ENCODE results near the gene REN.

Gene REN

DNA sequence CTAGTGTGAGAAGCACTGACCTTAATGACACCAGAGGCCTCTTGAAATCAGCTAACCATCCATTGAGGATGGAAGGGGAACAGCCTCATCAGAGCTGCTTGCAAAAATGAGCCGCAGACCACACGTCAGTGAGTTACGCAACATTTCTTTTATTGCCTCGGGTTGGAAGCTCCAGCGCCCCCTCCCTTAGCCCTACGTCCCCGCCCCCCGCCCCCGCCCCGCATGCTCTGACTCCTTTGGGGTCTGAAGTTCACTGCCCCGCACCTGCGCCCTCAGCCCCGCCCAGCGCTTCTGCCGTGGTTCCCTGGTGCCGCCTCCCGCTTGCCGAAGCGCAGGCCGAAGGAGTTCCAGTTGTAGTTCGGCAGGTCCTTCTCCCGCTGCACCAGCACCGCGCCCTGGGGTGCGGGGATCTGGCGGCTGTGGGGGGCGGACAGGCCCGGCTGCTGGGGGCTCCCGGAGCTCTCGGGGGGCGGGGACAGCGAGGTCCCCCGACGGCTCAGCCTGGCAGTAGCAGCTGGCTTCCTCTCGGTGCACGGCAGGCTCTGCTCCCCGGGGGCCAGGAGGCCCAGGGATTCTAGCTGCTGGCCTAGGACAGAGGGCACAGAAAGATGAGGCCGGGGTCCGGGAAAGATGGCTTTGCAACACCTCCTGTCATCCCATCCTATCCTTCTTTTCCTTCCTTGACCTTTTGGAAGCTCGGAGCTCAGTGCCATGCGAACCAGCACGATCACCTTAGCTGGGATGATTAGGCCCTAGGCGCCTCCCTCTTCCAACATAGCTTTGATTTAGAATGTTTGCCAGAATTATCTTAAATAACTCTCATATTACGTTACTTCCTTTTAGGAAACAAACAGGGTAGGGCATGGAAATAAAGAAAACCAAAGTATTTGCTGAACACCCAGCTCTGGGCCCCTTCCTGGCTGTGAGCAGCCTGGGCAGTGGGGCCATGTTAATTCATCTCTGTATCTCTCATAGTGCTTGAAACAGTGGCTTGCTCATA is 24.4 kb upstream of the REN start:
- peak; percentile 71 for DNase-seq

DNA sequence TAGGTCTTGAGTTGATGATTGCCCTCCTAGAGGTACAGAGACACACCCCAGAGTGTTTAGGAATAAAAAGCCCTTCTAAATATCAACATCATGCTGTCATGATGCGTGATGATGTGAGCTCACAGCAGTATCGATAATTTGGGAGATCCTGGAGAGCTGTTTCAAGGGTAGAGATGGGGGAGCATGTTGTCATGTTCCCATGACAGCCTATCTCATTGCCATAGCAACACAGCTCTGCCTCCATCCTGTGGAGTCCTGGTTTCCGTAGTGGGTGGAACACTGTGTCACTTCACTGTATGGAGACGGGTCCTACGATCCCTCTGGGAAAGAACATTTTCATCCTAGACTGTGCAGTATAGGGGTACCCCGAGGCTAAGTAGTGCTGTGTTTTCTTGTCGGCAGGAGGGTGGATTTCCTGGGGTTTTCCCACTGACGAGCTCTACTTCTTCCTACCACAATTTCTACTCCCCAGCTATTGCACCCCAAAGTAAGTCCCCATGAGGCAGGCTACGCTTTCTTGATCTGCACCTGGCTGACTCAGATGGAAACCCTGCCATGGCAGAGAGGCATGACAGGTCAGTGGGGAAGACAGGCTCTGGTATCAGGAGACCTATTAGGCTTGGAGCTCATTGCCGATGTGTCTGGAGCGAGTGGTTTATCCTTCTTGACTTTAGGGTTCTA is 23.0 kb upstream of the REN start:
- DNase-seq, result no peak

DNA sequence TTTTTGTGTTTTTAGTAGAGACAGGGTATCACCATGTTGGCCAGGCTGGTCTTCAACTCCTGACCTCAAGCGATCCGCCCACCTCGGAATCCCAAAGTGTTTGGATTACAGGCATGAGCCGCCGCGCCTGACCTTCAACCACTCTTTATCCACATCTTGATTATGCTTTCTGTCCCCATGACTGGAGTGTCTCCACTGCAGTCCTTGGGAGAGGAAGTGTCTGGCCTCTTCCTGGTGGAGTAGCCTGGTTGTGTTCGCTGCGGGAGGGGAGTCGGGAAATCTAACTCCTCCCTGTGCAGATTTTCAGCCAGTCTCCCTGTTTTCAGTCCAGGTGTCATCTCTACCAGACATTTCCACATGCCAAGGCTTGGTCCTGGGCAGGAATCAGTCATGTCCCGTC is 20.5 kb upstream of the REN start:
- no peak for DNase-seq

DNA sequence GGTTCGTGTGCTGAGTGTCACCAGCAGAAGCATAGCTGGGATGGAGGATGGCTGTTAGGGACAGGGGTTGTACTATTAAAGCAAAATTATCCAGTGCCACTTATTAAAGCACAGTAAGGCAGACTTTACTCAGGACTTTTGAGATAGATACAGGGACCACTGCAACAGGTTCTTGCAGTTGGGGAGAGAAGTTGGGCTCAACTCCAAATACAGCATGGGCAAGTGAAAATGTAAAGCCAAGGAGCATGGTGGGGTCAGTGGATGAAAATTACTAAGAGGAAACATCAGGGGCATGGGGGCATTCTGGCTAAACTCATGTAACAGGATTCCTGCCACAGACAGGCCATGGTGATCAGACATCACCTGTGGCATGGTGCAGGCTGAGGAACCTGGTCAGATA is 15.0 kb upstream of the REN start:
- no peak for DNase-seq

DNA sequence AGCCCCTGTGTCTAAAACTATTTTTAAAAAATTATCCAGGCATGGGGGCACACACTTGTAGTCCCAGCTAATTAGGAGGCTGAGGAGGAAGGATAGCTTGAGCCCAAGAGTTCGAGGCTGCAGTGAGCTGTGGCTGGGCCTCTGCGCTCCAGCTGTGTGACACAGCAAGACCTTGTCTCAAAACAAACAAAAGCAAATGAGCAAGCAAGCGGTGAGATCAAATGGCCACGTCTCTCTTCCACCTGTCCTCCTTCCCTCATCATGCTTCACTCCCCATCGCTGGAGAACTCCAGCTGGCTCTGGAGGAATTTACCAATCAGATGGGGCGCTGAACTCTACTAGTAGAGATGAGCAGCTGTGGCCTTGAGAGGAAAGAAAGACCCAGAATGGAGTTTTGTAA is 14.0 kb upstream of the REN start:
- DNase-seq, result no peak

DNA sequence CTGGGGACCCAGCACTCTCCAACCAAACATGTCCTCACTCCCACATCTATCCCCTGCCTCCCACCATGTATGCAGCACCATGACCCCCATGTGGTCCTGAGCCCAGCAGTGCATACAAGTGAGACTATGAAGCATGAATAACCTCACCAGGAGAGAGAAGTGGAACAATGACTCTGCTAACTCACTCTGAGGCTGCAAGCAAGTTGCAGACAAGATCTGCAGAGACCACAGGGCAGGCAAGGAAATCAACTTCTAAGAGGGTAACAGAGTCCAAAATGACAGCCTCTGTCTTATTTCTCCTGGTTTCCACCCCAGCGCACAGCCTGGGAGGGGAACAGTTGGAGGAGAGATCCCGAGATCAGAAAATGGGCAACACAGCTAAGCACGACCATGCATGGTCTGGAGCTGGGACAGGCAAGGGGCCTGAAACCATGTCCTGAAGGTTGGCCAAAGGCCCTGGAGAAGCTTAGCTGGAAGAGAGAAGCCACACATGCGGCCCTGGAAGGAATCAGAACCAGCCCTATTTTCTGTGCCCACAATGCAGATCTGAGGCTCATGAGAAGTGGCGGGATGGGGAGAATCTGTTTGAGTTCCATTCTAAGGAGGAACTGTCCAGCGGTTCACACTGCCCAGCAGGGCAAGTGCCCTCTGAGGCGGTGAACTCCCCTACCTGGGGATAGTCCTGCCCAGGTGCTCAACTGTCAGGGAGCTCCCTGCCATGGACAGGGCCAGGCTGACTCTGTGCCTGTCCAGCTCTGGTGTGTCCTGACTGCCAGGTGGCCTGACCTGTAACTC is 12.5 kb upstream of the REN start:
- DNase-seq, result no peak

DNA sequence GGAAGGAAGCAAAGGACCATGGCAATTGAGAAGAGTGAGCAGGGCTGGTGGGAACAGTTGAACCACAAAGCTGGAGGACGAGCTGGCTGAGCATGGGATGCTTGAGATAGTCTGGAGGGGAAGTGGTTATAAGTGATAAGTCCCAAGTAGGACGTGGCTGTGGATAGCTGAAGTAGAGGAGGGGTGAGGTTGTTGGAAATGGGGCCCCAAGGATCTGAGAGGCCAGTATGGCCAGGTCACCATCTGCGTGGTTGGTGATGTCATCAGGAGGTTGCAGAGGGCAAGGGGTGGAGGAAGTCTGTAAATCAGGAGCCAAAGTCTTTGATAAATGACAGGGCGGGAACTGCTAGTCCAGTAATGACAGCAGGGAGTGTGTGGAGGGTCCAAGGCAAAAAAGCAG is 11.0 kb upstream of the REN start:
- DNase-seq, result no peak

DNA sequence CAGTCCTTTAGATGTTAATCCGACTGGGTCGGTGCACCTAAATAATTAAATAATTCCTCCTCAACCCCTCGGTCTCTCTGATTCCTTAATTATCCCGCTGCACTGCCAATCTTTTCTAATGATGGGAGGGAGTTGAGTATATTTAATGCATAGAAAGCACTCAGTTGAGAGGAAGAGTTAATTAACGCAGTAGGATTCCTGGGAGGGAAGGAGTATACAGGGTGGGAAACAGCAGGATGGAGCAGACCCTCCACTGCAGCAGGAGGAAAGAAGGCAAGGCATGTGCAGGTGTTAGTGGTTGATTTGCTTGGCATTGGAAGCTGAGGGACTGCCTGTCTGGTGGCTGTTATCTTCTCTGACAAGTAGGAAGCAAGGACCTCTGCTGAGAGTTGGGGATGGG is 9.9 kb upstream of the REN start:
- no peak for DNase-seq

DNA sequence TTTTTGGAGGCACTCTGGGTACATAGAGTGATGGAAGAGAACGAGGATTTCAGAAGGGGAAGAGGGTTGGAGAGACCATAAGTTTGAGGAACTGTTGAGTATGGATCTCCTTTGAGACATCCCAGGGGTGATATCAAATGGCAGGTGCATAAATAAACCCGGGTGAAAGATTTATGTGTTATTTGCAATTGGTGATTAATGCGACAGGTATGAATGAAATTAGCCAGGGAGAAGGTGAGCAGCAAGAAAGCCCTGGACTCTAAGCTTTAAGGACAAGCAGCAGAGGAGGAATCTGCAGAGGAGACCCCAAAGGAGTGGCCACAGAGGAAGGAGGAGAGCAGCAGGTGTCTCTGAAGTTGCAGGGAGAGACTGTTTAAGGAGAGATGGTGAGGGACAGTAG is 8.8 kb upstream of the REN start:
- DNase-seq, result no peak

DNA sequence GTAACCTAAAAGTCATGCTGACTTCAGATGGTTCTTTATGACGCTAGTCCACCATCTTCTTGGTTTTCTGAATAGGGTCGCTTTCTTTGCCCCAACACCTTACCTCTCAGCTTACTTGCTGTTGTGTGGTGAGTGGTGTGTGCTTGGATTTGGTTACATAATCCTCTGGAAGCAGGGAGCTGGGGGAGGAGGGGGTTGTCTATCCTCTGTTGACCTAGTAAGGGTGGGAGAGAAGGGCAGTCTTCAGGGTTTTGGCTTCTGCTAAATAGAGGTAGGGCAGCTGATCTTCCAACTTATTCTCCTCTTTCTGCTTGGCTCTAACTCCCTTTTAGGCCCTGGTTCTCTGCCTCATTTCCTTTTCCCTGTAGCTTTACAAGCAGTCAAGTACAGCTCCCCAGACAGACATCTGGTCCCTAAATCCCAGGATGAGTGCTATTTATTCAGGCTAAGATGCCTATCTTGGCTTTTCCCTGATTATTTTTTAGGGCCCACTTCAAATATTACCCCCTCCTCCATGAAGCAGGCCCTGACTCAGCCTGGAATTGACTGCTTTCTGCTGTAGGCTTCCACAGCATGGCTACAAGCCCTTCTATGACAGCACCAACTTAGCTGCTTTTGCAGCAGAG is 6.4 kb upstream of the REN start:
- DNase-seq, result no peak

DNA sequence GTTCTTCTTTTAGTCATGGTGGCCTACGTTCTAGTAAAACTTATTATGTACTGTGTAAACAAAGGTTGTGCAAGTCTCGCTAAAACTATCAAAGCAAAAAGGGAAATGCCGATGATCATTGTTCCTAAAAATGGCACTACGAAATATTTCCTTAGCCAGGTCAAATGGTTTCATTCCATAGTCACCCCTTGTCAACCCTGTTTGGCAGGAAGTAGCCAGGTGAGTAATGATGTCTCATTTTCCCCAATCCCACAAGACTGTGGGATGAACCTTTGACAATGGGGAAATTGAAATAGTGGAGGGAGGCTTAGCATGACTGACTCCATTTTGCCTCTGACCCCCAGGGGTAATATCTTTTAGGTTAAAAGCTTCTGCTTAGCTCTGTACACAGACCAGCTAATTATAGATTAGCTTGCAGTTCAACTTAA is 5.6 kb upstream of the REN start:
- DNase-seq, result no peak

DNA sequence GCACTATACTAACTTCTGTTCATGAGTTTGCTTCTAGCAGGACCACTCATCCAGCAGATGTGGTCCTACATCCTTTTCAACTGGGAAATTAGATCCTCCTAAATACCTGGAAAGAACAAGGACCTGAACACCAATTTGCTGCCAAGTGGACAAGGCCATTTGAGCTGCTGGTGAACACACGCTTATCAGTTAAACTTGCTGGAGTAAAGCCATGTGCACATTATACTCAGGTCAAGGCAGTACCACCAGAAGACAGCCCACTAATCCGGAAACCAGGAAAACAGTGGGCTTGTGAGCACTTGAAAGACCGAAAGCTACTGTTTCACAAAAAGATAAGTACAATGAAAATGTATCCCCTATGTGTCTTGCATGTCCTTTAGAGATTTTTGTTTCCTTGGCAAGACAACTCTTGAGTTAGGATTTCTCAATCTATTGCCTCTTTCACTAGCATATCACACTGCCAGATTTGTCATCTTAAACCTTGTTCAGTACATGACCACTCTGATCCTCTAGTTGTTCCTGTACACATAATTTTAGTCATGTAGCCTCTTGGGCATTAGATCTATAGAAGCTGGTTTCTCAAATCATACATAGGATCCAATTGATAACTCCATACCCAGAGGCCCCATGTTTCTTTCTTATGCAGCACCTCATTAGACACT is 4.5 kb upstream of the REN start:
- DNase-seq, result no peak

DNA sequence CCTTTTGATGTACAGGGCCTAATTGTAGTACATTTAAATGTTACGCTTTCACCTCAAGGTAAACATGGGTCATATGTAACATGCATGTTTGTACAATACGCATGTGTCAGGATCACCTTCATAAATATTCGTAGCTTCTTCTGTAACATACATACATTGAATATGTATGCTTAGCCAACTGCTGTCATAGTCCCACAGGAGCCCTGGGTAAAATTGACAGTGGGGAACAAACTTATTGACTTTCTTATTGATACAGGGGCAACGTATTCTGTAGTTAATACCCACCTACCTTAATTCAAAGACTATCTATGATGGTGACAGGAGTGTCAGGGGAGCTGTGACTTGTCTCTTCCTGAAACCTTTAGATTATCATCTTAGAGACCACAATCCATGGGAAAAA is 3.7 kb upstream of the REN start:
- no peak for DNase-seq

DNA sequence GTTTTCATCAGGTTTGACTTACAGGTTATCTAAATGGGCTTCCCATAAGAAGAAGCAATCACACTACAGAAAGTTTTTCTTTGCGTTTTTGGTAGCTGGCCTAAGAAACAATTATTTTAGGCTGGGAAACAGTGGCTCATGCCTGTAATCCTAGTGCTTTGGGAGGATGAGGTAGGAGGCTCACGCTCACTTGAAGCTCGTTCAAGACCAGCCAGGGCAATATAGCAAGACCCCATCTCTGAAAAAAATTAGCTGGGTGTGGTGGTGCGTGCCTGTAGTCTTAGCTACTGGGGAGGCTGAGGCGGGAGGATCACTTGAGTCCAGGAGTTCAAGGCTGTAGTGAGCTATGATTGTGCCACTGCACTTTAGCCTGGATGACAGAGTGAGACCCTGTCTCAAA is 1.6 kb upstream of the REN start:
- no peak for DNase-seq

DNA sequence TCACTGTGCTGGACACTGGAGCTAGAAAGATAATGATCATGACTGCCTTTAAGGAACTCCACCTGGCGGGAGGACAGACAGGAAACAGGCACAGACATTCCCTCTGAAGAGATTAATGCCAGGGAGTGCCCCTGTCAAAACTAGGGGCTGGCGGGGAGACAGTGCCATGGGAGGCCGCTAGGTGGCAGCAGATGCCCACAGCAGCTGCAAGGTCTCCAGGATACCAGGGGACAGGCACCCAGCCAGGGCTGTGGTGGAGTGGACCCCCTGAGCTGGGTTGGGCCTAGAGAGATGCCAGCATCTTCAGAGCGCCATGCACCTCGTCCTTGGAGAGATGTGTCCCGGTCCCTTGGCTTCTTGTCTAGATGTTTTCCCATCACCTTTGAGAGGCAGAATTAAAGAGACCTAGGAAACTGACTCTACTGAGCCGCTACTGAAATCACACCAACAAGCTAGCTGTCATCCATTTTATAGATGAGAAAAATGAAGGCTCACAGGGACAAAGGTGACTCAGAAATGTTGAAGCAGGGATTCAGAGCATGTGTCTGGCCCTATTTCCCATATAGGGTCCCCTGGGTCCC is 3.6 kb downstream of the REN start:
- no peak for DNase-seq

DNA sequence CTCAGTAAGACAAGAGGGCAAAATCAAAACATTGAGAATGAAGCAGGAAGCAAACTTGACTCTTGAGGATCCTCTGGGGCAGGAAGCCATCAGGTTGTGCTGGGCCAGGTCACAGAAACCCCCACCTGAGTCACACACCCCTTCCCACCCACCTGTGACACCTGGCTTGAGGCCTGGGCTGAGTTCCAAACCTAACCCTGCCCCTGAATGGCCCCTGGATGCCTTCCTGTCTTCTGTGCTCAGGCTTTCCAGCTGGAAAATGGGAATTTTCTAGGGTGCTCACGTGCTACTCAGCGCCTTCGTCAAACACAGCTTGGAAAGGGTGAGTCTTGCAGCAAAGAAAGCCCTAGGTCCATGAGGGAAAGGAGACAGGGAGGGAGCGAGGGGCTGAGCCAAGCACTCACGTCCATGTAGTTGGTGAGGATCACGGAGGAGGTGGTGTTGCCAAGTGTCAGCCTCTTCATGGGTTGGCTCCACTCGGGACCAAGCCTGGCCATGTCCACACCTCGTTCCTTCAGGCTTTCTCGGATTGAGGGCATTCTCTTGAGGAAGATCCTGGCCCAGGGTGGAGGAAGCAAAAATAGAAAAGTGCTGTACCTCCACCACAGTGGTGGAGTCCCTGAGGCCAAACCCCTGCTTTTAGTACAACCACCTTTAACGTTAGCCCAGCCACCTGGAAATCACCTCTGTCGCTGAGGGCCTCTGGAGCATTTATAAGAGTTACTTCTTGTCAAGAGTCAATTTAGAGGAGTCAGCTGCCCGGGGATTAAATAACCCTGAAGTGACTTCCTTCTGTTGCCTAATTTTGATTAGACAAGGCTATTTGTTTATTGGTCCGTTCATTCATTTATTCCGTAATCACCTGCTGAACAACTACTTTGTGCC is 4.3 kb downstream of the REN start:
- no peak for DNase-seq

DNA sequence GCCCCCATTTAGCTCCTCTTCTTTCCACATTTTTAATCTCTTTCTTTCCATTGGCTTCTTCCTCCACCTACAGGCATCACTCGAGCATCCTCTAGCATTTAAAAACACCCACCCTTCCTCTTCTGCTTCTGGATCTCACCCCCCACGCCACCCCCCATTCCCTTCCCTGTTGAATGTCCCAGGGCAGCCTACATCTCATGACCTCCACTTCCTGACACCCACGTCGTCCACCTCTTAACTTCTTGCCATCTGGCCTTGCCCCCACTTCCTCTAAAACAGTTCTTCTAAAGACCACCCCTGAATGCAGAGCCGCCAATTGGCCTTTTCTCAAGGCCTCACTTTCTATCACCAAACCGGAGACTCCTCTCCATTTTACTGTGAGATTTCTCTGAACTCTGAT is 8.2 kb downstream of the REN start:
- no peak for DNase-seq

DNA sequence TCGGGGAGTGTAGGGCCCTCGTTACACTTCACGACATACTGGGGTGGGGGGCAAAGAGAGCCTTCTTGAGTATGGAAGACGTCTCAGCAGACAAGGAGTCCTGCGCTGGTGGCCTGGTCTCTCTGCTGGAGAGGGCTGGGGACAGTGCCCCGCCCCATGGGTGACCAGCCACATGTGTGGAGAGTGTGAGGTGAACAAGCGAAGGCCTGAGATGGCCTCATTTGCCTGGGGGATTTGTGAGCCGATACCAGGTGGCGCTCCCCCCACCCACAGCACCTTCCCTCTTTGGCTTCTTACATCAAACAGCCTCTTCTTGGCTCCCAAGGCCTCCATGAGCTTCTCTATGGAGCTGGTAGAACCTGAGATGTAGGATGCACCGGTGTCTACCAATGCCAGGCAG is 10.3 kb downstream of the REN start:
- DNase-seq, result no peak

DNA sequence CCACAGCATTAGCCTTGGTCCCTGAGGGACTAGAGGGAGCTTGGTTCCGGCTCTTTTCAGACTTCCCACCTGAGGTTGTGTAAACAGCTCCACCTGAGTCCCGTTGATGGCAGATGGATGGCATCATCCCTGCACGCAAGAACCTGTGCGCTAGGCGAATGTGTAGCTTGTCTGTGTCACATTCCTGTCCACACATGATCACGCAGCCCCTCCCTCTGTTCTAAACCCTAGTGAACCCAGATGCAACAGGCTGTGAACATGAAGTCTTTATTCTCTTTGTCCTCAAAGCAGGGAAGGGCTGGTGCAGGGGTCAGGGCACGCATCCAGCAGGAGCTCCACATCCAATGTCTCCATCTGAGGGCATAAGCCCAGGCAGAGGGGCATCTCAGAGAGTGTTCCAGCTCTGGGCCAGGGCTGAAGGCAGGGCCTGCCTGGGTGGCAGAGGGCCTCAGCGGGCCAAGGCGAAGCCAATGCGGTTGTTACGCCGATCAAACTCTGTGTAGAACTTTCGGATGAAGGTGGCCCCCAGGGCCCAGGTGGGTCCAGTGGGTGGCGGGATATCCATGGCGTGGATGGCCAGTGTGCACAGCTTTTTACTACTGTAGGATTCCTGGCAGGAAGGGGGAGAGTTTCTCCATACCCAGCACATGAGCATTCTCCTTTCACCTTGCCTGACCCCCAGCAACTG is 11.4 kb downstream of the REN start:
- DNase-seq, result no peak

DNA sequence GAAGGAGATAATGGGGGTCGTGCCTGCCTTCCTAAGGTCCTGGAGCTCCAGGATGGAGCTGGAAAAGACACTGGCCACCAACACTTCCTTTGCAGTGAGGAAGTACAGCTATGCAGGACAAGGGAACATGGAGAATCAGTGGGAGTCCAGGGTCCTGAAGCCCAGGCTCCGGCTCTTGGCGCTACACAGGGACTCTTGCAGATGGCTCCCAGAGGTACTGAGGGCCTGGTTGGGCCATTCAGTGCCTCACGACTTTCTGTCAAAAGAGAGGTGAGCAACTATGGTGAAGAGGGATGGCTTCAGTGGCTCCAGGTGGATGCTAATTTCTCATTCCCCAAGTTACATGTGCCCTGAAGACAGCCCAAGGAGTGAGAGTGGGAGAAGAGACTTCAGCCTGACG is 12.5 kb downstream of the REN start:
- no peak for DNase-seq

Measured in SIG-M5 (cell line).